ENCODE data around the gene MLEC.
"Not testable (repeated sequence)": the region's sequence is repeated elsewhere in the genome, so short reads cannot be mapped to it uniquely, and the experiment has no call there.

The MLEC gene

DNA sequence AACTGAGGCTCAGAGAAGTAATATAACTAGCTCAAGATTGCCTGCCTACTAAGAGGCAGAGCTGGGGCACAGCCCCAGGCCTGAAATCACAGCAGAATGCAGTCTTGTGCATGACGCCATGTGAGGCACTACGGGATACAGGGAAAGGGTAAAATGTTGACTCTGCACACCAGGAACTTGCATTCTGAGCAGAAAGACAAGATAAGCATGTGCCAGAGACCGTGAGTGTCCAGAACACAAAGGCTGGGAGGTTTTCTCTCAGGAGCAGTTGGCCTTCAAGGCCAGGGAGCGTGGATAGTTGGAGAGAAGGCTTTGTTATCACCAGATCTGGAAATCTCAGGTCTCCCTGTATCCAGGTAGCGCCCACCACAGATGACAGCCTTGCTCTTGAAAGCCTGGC, 23.2 kb upstream of the MLEC start:
- DNase-seq (ENCODE audit: low read depth in 3 of 3): no peak

DNA sequence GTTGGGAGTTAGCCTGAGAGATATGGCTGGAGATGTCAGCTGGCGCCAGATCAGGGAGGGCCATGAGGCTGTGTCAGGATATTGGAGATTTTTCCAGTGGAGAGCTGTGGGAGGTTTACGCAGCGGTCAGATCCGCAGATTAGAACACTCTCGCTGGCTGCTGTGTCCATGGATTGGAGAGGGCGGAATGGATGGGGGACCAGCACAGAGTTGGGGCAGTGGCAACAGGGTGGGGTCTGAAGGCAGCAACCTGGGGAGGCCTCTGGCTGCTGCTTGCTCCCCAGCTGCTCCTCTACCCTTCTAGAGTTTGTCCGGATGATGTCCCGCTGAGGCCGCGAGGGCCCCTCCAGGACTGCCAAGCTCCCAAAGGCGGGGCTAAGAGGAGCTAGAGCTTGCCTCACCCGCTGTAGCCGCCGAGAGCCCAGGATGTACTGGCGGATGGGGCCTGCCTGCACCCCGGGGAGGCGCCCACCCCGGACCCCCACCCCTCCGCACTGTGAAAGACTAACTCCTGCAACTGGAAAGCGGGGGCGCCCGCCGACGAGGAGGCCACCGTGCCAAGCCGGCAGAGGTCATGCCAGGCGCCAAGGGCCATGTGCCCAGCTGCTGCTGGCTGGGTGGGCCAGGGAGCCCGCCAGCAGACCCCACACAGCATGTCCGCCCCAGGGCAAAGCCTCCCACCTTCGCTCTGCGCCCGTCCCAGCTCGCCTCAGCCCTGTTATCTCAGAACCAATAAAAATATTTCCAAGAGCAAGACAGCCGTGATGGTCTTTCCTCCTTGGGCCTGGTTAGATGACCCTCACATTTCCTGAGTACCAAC, 20.2 kb upstream of the MLEC start:
- no peak for DNase-seq (ENCODE audit: low read depth in 3 of 3)

DNA sequence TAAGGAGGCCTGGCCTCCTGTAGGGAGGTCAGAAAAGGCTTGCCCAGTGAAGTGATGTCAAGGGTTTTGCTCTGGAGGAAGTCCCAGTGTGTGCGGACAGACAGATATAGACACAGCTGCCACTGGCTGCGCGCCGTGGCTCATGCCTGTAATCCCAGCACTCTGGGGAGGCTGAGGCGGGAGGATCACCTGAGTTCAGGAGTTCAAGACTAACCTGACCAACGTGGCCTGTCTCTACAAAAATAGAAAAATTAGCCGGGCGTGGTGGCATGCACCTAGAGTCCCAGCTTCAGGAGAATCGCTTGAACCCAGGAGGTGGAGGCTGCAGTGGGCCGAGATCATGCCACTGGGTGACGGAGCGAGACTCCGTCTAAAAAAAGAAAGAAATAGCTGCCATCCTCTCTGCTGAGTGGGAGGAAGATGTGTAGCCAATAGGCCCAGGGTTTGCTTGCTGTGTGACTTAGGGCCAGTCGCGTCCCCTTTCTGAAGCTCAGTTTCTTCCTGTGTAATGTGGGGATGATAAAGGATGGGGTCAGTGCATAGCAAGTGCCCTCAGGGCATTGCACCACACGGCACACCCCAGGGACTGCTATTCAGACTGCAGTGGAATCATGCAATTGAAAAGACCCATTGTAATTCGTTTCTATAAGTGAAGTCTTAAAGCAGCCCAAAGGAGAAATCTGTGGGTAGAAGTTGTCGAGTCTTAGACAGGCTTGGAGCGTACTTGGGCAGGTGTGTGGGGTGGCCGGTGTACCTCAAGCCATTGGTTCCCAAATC, 18.7 kb upstream of the MLEC start:
- no peak for DNase-seq (ENCODE audit: low read depth in 3 of 3)

DNA sequence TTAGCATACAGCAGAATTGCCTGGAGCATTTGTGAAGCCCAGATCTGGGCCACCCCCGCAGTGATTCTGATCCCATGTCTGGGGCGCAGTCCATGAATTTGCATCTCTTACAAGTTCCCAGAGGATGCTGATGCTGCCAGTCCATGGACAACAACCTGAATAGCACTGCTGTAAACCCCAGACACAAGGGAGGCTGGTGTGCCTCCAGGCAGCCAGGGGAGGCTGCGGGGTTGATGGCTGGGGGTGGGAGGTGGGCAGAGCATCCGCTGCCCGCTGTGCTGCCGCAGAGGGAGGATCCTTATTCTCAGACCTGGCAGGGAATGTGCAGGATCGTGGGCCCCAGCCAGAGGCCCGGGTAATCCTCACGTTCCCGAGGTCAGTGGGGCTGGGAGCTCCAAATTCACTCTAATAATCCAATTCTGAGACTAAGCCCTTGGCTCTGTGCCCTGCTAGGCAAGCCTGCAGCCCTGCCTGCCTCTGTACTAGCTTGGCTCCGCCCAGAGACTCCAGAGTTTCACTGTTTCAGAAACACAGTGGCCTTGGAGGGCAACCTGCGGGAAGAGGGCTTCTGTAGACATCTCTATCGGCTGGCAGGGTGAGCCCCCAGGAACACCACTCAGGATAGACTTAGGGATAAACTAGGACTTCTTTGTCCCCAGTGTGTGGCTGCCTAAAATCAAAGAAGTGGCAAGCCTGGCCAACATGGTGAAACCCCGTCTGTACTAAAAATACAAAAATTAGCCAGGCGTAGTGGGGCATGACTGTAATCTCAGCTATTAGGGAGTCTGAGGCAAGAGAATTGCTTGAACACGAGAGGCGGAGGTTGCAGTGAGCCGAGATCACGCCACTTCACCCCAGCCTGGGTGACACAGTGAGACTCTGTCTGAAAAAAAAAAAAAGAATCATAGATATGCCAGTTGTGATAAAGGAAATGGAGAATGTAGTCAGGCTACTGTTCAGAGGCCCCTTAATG, 17.8 kb upstream of the MLEC start:
- DNase-seq (ENCODE audit: low read depth in 3 of 3): no peak

DNA sequence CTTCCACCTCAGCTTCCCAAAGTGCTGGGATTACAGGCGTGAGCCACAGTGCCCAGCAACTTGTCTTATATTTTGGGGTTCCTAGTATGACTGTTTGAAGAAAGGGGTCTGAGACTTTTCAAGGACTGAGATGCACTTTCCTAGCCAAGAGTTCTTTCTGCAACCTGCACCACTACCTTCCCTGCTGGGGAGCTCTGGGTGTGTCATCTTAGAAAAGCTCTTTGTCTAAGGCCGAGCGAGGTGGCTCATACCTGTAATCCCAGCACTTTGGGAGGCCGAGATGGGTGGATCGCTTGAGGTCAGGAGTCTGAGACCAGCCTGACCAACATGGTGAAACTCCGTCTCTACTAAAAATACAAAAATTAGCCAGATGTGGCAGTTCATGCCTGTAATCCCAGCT, 16.7 kb upstream of the MLEC start:
- not testable (repeated sequence) for DNase-seq (ENCODE audit: low read depth in 3 of 3)

DNA sequence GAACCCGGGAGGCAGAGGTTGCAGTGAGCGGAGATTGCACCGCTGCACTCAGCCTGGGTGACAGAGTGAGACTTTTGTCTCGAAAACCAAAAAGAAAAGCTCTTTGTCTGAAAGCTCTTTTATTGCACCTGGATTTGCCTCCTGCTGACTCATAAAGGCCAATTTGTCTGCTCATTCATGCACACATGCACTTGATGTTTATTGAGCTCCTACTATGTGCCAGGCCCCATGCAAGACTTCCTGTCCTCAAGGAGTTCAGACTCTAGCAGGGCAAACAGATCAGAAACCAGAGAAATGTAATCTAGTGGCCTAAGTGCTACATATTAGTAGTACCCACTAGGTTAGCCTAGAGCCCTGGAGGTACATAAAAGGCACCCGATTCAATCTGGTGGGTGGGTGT, 16.3 kb upstream of the MLEC start:
- DNase-seq (ENCODE audit: low read depth in 3 of 3): no peak

DNA sequence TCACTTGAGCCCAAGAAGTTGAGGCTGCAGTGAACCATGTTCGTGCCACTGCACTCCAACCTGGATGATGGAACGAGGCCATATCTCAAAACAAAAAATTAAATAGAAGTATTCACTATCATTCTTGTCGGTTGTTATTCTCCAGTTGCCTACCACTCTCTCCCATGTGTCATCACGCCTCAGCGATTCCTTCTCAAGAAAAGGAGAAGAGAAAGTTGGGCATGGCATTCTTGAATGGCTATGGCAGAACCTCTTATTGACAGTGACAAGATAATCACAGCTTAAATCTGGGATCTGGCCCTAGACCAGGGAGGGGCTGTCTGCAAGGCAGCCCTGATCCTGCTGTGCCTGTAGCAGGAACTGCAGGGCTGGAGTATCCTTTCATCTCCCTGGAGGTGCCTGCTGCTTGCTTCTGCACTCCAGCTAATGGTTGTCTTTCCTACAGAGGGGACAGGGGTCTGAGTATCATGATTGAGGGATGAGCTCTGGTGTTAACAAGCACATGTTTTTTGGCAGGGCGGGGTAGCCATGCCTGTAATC, 12.8 kb upstream of the MLEC start:
- no peak for DNase-seq (ENCODE audit: low read depth in 3 of 3)

DNA sequence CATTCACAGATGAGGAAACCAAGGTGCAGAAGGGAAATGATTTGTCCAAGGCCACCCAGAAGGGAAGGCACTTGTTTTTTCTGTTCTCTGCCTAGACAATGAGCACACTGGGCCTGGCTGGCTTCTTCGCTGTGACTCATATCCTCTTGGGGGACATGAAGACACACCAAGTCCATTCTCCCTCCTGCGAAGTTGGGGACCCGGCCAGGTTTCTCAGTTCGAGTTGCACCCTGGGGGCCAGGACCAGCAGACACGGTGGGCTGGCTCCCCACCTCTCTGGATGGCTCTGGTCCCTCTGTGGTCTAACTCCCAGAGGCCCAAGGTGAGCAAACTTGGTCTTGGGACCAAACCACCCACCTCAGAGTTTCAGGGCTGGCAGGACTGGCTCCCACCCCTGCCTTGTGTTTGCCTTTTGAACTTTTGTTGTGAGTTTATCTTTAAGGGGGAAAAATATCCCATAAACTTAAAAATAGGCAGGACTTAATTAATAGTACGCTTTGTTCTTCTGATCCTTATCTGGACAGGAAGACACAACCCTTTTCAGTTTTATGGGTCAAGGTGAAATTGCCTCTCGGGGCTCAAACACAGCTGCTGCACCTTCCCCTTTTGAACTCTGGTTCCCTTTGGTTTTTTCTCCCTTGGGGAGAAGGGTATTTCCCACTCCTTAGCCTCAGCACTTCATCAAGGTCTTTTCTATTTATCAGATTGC, 9.0 kb upstream of the MLEC start:
- no peak for DNase-seq (ENCODE audit: low read depth in 3 of 3)

DNA sequence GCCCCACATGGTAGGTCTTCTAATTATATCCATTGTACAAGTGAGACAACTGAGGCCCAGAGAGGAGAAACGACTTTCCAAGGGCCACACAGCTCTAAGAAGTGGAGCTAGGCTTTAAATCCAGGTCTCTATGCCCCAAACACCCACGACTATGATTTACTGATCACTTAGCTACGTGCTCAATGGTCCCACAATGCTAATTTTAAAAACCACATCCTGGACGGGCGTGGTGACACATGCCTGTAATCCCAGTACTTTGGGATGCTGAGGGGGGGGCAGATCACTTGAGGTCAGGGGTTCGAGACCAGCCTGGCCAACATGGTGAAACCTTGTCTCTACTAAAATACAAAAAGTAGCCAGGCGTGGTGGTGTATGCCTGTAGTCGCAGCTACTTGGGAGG, 8.4 kb upstream of the MLEC start:
- DNase-seq (ENCODE audit: low read depth in 3 of 3): no peak

DNA sequence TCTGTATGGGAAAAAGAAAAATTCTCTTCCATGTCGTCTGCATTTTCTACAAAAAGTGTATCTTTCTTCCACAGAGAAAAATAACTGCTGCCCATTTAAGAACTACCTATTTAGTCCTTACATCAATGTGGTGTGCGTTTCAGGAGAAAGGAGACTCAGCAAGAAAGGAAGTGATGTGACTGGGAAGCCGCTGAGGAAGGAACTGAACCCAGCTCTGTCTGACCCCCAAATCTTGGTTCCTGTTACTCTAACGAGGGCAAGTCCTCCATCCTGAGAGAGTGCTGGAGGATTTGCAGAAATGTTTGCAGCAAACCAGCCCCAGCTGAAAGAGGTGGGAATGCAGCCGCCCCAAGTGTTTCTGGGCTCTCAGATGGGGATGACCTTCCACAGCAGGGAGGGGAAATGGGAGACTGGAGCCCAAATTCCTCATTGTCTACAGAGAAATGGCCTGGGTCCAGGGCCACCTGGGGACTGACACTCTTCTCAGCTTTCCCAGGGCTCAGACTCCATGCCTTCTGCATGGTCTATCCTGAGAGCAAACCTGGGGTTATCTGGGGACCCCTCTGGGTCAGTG, 6.7 kb upstream of the MLEC start:
- no peak for DNase-seq (ENCODE audit: low read depth in 3 of 3)

DNA sequence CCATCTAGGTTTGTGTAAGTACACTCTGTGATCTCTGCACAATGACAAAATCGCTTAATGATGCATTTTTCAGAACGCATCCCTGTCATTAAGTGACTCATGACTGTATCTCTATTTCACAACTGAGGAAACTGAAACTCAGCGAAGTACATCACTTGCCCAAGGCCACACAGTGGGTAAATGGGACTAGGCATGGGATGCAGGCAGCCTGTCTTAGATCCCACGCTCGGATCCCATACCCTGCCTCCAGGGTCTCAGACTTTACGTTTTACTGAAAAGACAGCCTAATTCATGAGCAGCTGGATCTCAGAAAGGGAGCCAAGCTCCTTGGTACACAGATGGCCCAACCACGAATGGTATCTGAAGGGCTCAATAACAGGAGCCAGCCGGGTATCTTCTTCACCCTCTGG, 2.4 kb upstream of the MLEC start:
- no peak for DNase-seq (ENCODE audit: low read depth in 3 of 3)

DNA sequence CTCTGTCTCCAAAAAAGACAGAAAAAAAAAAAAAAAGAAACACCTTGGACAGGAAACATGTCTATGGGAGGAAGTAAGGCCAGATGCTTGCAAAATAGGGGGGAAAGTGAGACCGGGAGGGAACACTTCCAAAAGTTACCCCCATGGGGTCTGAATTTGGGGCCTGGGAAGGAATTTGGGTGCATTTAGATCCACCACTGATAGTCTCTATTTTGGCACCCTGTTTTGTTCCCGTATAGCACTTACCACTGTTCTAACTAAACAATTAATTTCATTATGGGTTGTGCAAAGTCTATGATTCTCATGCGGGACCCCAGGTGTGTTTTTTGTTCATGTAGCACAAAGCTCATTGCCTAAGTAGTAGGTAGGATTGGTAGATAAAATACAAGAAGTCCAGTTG, 1.4 kb upstream of the MLEC start:
- DNase-seq (ENCODE audit: low read depth in 3 of 3): no peak

DNA sequence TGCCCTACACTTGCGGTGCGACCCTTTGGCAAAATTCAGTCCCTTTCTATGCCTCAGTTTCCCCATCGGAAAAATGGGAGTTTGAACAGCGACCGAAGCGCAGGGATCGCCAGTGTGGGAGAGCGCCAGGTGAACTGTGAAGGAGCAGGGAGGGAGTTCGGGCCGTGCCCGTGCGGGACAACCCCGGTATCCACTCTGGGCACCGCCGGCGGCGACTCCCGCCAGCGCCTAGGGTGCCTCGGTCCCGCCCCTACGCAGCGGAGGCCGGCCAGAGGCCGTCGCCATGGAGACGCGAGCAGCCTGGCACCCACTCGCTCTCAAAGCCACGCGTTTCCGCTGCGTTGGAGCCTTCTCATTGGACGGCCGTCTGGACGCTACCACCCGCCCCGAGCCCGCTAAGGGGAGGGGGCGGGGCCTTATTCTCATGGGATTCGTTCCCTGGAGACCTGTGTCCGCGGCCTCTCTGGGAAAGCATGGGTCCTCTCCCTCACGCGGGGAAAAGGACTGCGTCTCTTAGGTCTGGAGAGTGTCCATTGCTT, 729 bp upstream of the MLEC start:
- peak; percentile 89 to 94 (median 92) for DNase-seq (ENCODE audit: low read depth in 3 of 3)

DNA sequence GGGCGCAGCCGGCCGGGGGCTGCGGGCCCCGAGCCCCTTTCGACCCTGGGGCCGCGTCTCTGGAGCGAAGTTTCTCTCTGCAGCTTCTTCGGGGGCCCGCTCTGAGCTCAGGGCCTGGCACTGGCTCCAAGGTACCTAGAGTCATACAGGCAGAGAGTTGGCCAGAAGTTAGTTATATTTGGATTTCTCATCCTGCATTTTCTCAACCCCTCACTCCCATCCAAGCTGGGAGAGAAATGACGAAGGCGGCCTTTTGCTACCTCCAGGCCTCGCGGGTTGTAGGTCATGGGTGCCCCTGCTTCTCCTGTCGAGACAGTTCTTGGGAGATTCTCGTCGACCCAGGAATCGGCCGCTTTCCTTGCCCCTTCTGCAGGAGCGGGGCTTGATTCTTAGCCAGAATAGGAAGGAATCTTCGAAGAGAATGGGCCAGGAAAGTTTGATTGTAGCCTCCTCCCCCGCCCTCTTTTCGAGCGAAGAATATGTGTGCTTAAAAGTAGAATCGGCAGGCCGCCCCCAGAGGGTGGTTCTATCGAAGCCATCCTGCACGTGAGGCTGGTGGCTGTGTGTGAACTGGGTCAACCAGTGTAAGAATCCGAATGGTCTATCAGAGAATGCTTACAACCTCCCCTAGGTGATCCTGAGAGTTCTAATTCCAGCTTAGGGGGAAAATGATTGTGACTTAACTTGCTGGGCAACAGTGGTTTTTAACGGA, 785 bp downstream of the MLEC start:
- DNase-seq (ENCODE audit: low read depth in 3 of 3): no peak

DNA sequence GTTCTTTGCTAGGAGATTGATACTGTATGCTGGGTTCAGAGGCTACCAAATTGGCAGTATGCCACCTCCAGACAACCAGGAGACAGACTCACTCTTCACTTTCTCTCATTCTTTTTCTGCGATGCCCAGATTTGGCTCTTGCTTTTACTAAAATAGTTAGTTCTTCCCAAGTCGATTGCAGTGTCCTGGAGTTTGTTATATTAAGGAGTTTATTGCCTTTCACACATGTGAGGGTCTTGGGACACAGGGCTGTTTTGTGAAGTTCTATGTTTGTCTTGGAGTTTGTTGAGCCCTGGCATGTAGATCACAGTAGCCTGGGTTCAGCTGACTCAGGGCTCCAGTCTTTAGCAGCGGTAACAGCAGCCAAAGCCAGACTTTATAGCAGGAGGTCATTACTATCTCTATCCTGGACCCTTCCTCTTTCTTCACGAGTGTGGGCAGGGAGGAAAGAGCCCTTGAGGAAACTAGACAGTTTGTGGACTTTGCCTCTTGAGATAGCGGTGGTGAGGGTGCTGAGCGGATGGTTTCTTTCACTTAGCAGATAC, 1.6 kb downstream of the MLEC start:
- no peak for DNase-seq (ENCODE audit: low read depth in 3 of 3)

DNA sequence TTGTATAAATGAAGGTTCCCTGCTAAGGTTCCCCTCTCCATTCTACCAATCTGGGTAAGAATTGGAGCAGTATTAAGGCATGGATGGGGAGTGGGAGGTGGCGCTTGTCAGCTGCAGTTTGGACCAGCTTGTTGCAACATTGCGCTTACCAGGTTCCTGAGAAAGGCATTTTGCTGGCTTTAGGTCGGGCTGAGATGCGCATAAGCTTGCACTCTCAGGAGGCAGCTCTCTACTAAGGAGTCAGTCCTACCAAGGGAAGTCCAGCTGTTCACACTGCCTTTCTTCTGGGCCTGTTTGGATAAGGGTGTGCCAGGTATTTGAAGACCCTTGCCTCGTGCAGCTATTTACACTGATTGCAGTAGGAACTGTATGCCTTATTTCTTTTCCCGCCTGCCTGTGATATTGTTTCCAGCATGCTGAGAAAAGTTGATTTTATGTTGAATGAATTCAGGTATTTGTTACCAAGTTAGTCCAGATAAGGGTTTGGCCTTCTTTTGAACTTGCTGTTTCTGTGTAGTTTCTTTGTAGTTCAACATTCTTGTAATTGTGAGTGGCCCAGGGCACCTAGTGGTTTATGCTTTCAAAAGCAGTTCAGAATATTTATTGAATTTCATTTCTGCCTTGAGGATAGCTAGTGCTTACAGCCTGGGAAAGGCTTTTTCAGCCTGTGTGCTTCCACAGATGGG, 2.6 kb downstream of the MLEC start:
- no peak for DNase-seq (ENCODE audit: low read depth in 3 of 3)

DNA sequence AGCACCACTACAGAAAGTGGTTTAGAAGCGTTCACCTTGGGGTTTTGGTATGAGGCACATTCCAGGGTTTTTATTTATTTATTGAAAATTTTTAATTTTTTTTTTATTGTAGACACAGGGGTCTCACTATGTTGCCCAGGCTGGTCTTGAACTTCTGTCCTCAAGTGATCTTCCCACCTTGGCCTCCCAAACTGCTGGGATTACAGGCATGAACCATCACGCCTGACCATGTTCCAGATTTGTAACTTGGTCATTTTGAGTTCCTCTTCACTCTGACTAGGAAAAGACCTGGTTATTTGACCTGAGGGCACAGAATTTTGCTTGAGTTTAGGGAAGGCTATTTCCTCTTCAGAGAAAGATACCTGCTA, 3.1 kb downstream of the MLEC start:
- DNase-seq (ENCODE audit: low read depth in 3 of 3): no peak

DNA sequence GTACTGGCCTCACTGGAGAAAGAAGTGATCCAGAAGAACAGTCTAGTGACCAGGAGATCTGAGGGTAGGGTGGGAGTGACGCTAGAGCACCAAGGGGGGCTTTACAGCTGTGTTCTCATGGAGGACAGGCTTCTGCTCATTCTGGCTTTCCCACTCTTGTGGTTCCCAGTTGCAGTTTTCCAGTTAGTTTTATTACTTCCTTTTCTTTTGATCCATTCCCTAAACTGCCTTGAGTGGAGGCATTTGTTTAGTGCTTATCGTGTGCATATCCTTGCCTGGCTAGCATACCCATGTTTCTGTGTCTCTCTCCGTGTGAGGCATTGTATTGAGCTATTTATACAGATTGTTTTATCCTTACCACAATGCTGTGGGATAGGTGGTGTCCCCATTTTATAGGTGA, 4.0 kb downstream of the MLEC start:
- DNase-seq (ENCODE audit: low read depth in 3 of 3): no peak

DNA sequence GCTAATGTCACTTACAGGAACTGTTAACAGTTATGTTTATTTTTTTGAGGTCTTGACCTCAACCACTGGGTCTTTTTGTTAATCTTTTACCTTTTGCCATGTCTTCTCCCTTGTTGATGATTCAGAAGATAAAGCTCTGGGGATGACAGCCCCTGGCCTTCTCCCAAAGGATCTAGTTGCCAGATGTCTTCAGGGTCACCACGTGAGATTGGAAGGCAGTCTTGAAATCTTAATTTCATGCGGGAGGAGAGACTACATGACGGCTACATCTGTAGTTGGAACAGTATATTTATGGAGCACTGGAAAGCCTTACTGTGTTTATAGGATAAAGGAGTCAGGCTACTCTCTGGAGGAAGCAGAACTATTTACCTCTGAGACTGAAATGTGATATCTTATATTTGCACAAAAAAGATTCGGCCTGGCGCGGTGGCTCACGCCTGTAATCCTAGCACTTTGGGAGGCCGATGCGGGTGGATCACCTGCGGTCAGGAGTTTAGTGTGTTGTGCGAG, 5.6 kb downstream of the MLEC start:
- DNase-seq (ENCODE audit: low read depth in 3 of 3): no peak
